Endothelial cell of umbilical vein (primary cell): ENCODE measurements around the gene RPL38. TPM values are rescaled to one million over a fixed set of nuclear protein-coding genes. Genes with fewer than 3 reads are reported as not detected.

Experiments
- BruUV-seq: library from RNA; stranded (reverse); fragments of 400-500 nt; replicated peaks from 2 replicates; lab custom pipeline; 2021; lab: Mats Ljungman, UMichigan
- CTCF ChIA-PET: fragments of 300-600, 350-600 bp; sonication (Branson Sonifier 250); formaldehyde crosslinking; loops from one replicate; lab custom pipeline; 2021; ENCODE audit warnings: antibody characterized with exemption, inconsistent platforms; lab: Charles Lee
- POLR2A ChIA-PET: fragments of 300-600, 350-600 bp; sonication (Branson Sonifier 250); formaldehyde crosslinking; loops from one replicate; lab custom pipeline; 2021; ENCODE audit warnings: antibody characterized with exemption, inconsistent platforms; lab: Charles Lee
- DNase-seq: peaks from one replicate; pipeline ENCODE4 v3.0.0-alpha.2; 2011; ENCODE audit warnings: low read depth, low spot score
- FAIRE-seq: peaks from 2 replicates; lab custom pipeline; 2011; peaks lifted over from hg19 to GRCh38; lab: Jason Lieb, UNC
- H2AFZ ChIP-seq: 2 replicates; pipeline ENCODE4 v1.6.0; 2012; ENCODE audit warnings: low read depth, low read length, control low read depth, inconsistent platforms
- H3K27ac ChIP-seq: 2 replicates; pipeline ENCODE4 v1.5.1; 2011; ENCODE audit warnings: low read depth, mild to moderate bottlenecking, control low read depth, low read length, moderate library complexity; ENCODE audit not compliant: insufficient read depth
- H3K27me3 ChIP-seq, 2 experiments: 2 replicates each; pipeline versions ENCODE4 v1.6.0 to v1.6.1; 2011; ENCODE audit warnings: low read length in 2 of 2, mixed read lengths in 1 of 2; ENCODE audit not compliant: control insufficient read depth in 2 of 2, insufficient read depth in 2 of 2
- H3K36me3 ChIP-seq, 2 experiments: 2 replicates in 1 of 2; 3 replicates in 1 of 2; pipeline ENCODE4 v1.5.1; 2011; ENCODE audit warnings: low read length in 2 of 2, mild to moderate bottlenecking in 1 of 2, moderate library complexity in 1 of 2; ENCODE audit not compliant: control insufficient read depth in 2 of 2, insufficient read depth in 2 of 2; ENCODE audit errors: extremely low read depth in 1 of 2
- H3K4me1 ChIP-seq: 3 replicates; pipeline ENCODE4 v1.5.1; 2011; ENCODE audit warnings: mild to moderate bottlenecking, low read length; ENCODE audit not compliant: control insufficient read depth, insufficient read depth; ENCODE audit errors: extremely low read depth
- H3K4me2 ChIP-seq: 2 replicates; pipeline ENCODE4 v1.6.1; 2011; ENCODE audit warnings: low read length, control low read depth, mixed read lengths; ENCODE audit not compliant: insufficient read depth
- H3K4me3 ChIP-seq, 3 experiments: fragments of 200-600 bp in 1 of 3; sonication (generic), shearing (Covaris generic) in 1 of 3; replicated peaks in 1 of 3; 2 replicates each; pipeline ENCODE4 v1.5.1; 2011 to 2016; ENCODE audit warnings: control low read depth in 3 of 3, low read length in 3 of 3, mild to moderate bottlenecking in 2 of 3, inconsistent platforms in 1 of 3, low read depth in 1 of 3, moderate library complexity in 1 of 3; ENCODE audit not compliant: insufficient read depth in 1 of 3
- H3K79me2 ChIP-seq: 2 replicates; pipeline ENCODE4 v1.6.0; 2012; ENCODE audit warnings: low read length, inconsistent platforms; ENCODE audit not compliant: control insufficient read depth, insufficient read depth
- H3K9ac ChIP-seq: replicated peaks from 2 replicates; pipeline ENCODE3; 2011; ENCODE audit warnings: low read length, control low read depth; ENCODE audit not compliant: insufficient read depth; ENCODE audit errors: extremely low read depth
- H3K9me1 ChIP-seq: replicated peaks from 3 replicates; pipeline ENCODE4 v1.6.0; 2011; ENCODE audit warnings: mild to moderate bottlenecking, low read length; ENCODE audit not compliant: control insufficient read depth, insufficient read depth; ENCODE audit errors: extremely low read depth
- H3K9me3 ChIP-seq: replicated peaks from 2 replicates; pipeline ENCODE4 v1.5.1; 2012; ENCODE audit warnings: low read length, inconsistent platforms; ENCODE audit not compliant: control insufficient read depth, insufficient read depth
- H4K20me1 ChIP-seq: replicated peaks from 2 replicates; pipeline ENCODE3; 2011; ENCODE audit warnings: mild to moderate bottlenecking, low read length; ENCODE audit not compliant: control insufficient read depth, insufficient read depth; ENCODE audit errors: extremely low read depth
- EZH2 ChIP-seq: IDR thresholded peaks from 2 replicates; pipeline ENCODE4 v1.6.1; 2012; ENCODE audit warnings: borderline replicate concordance, low read depth, mild to moderate bottlenecking, moderate library complexity, low read length, inconsistent platforms; ENCODE audit not compliant: severe bottlenecking
- FOS ChIP-seq: IDR thresholded peaks from 2 replicates; pipeline ENCODE4 v1.6.1; 2011; ENCODE audit warnings: mild to moderate bottlenecking, low read length, moderate library complexity, borderline replicate concordance; ENCODE audit not compliant: insufficient read depth
- GATA2 ChIP-seq: IDR thresholded peaks from 2 replicates; pipeline ENCODE4 v1.7.0; 2011; ENCODE audit warnings: low read depth, mild to moderate bottlenecking, moderate library complexity, mixed read lengths, low read length; ENCODE audit not compliant: insufficient read length, insufficient read depth
- JUN ChIP-seq: IDR thresholded peaks from 2 replicates; pipeline ENCODE4 v1.6.1; 2011; ENCODE audit warnings: borderline replicate concordance, low read depth; ENCODE audit not compliant: insufficient read length, insufficient read depth
- MYC ChIP-seq: IDR thresholded peaks from one replicate; pipeline ENCODE4 v1.6.1; 2011; ENCODE audit warnings: mild to moderate bottlenecking, low read depth, low read length
- POLR2A ChIP-seq: IDR thresholded peaks from 2 replicates; pipeline ENCODE4 v1.6.1; 2012; ENCODE audit warnings: low read depth, mild to moderate bottlenecking, control low read depth, low read length
- POLR2AphosphoS5 ChIP-seq: IDR thresholded peaks from 2 replicates; pipeline ENCODE4 v1.6.1; 2012; ENCODE audit warnings: low read depth, mild to moderate bottlenecking, control low read depth, low read length, moderate library complexity; ENCODE audit not compliant: insufficient read depth
- dilution Hi-C: fragments of 300-500 bp; cut with MboI; formaldehyde crosslinking; loops from one replicate; pipeline ENCODE4 v1.15.0; 2019; ENCODE audit warnings: low sequenced_read_pairs; ENCODE audit not compliant: extremely low pct_ligation_motif_present
- intact Hi-C: fragments of 100-400 bp; cut with micrococcal nuclease; formaldehyde crosslinking; loops from one replicate; pipeline ENCODE4 v1.10.0; 2022
- polyA plus RNA-seq, 4 experiments: library from polyadenylated mRNA; depleted of rRNA in 3 of 4; stranded (reverse) in 3 of 4; unstranded in 1 of 4; fragments of >200 nt; gene quantifications; 2 replicates each; pipeline versions ENCODE4 v1.2.1 to v1.2.3, GENCODE V29; 2011 to 2012; ENCODE audit warnings: missing spikeins in 1 of 4
- total RNA-seq: library from RNA; stranded (reverse); gene quantifications from 2 replicates; pipeline ENCODE4 v1.2.3, GENCODE V29; 2021
- TF ChIP-seq, protein P1 (sequence below): IDR thresholded peaks from 2 replicates; pipeline ENCODE4 v1.6.1; 2011; ENCODE audit not compliant: insufficient read depth, insufficient read length
- TF ChIP-seq, protein P2 (sequence below), 2 donors: IDR thresholded peaks; 1 replicate in 1 of 2; 2 replicates in 1 of 2; pipeline ENCODE4 v1.5.1; 2011; ENCODE audit warnings: low read length in 2 of 2, mild to moderate bottlenecking in 2 of 2, moderate library complexity in 2 of 2, control low read depth in 1 of 2, inconsistent platforms in 1 of 2, low read depth in 1 of 2; ENCODE audit not compliant: insufficient read depth in 1 of 2; ENCODE audit errors: extremely low read depth in 1 of 2

Gene RPL38
- total and polyA plus RNA-seq, 2 donors (not counting 3 experiments of a cell fraction or from before 2014, with no cell fraction given) = 256 to 1,006 TPM

DNA sequence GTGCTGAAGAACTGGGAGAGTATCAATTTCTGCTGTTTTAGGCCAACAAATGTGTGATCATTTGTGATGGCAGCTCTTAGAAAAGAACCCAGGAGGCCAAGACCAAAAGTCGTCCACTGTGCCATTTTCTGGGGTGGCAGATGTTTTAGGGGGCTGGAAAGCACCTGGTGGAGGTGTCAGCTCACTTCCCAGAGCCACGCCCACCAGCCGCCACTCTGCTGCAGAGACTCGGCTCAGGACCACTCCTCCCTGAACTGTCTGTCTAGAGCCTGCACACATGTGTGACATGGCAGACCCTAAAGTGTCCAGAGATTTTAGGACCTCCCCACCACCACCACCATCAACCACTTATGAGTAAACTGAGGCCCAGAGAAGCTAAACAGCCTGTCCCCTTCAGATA is 23.9 kb upstream of the RPL38 start:
- FAIRE-seq (no peak), DNase-seq (no peak)
- TF ChIP-seq, protein P1, sequence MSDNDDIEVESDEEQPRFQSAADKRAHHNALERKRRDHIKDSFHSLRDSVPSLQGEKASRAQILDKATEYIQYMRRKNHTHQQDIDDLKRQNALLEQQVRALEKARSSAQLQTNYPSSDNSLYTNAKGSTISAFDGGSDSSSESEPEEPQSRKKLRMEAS = no peak
- TF ChIP-seq GATA2 (no peak), EZH2 (no peak), FOS (no peak), JUN (no peak)
- no peaks in the 10 kb centered on the region for H3K79me2 ChIP-seq
- no peak overlapping the region for H3K9ac ChIP-seq
- BruUV-seq = no TSS peak
- no peaks in the 10 kb centered on the region for H3K4me1 ChIP-seq
- dilution Hi-C loops = no loop called here
- ChIA-PET CTCF (interaction anchor here (2.6 kb wide), 1 partner anchor 1623 kb away, joined by 11 read pairs; no protein-coding TSS in a partner anchor), POLR2A (no interaction called here)
- H4K20me1 ChIP-seq = no peaks in the 10 kb centered on the region
- no peak overlapping the region for H3K4me3 ChIP-seq
- intact Hi-C loops = no loop called here
- no peaks in the 10 kb centered on the region for H3K27me3 ChIP-seq
- H3K9me1 ChIP-seq = no peaks in the 10 kb centered on the region
- H3K36me3 ChIP-seq = no peaks in the 10 kb centered on the region
- H3K9me3 ChIP-seq = no peaks in the 10 kb centered on the region
- H3K4me2 ChIP-seq = no peak overlapping the region
- H3K27ac ChIP-seq = no peak overlapping the region
- H2AFZ ChIP-seq = no peak overlapping the region

DNA sequence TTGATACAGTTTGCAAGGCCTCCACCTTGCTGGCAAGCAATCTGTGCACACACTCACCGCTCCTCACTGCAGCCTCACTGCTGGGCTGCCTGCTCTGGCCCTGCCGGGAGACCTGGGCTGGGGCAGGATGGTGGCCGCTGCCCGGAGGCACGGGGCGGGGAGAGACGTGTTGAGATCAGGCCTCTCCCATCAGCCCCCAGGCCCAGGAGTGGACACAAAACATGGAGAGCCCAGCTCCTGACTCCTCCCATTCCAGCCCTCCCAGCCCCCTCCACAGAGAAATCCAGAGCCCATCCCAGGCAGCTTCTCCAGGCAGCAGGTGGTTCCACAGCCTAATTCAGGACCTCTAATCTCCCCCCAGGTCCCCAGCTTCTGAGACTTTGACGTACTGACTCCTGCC is 23.1 kb upstream of the RPL38 start:
- FAIRE-seq = no peak
- Histone ChIP-seq H4K20me1 (no peaks in the 10 kb centered on the region), H3K4me2 (no peak overlapping the region), H3K9ac (no peak overlapping the region), H3K79me2 (no peaks in the 10 kb centered on the region), H3K36me3 (no peaks in the 10 kb centered on the region), H2AFZ (no peak overlapping the region), H3K4me3 (no peak overlapping the region), H3K27ac (no peak overlapping the region), H3K27me3 (no peaks in the 10 kb centered on the region), H3K4me1 (no peaks in the 10 kb centered on the region), H3K9me3 (no peaks in the 10 kb centered on the region), H3K9me1 (no peaks in the 10 kb centered on the region)
- ChIA-PET POLR2A (no interaction called here), CTCF (interaction anchor here (0.9 to 2.6 kb wide), 3 partner anchors 19 to 1624 kb away, joined by 3 to 11 read pairs (median 9); partner anchors contain the start of gene RPL38)
- intact Hi-C loops = no loop called here
- TF ChIP-seq, protein P1 = no peak
- TF ChIP-seq JUN (no peak), EZH2 (no peak), MYC (no peak), POLR2A (no peak), GATA2 (no peak), FOS (no peak), POLR2AphosphoS5 (no peak)
- TF ChIP-seq, protein P2, sequence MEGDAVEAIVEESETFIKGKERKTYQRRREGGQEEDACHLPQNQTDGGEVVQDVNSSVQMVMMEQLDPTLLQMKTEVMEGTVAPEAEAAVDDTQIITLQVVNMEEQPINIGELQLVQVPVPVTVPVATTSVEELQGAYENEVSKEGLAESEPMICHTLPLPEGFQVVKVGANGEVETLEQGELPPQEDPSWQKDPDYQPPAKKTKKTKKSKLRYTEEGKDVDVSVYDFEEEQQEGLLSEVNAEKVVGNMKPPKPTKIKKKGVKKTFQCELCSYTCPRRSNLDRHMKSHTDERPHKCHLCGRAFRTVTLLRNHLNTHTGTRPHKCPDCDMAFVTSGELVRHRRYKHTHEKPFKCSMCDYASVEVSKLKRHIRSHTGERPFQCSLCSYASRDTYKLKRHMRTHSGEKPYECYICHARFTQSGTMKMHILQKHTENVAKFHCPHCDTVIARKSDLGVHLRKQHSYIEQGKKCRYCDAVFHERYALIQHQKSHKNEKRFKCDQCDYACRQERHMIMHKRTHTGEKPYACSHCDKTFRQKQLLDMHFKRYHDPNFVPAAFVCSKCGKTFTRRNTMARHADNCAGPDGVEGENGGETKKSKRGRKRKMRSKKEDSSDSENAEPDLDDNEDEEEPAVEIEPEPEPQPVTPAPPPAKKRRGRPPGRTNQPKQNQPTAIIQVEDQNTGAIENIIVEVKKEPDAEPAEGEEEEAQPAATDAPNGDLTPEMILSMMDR (IDR thresholded peaks at IDR 0.05; ENCODE audit: extremely low read depth in 1 of 2, insufficient read depth in 1 of 2, low read depth in 1 of 2, low read length in 2 of 2) = no peak
- no TSS peak for BruUV-seq
- dilution Hi-C loops = no loop called here
- no peak for DNase-seq
